OCI-LY7 (cell line): ENCODE measurements around the gene PPP1R7. TPM values are rescaled to one million over a fixed set of nuclear protein-coding genes. Genes with fewer than 3 reads are reported as not detected.

ENCODE experiments used
- BruUV-seq: library from RNA; stranded (reverse); fragments of 400-500 nt; replicated peaks from 2 replicates; lab custom pipeline; 2021; lab: Mats Ljungman, UMichigan
- CTCF ChIA-PET: fragments of 300-600 bp; sonication (Branson Sonifier 250); formaldehyde crosslinking; loops from one replicate; lab custom pipeline; 2022; ENCODE audit warnings: antibody characterized with exemption; ENCODE audit not compliant: unreplicated experiment; lab: Charles Lee
- POLR2A ChIA-PET: fragments of 300-600 bp; sonication (Branson Sonifier 250); formaldehyde crosslinking; loops from one replicate; lab custom pipeline; 2022; ENCODE audit warnings: antibody characterized with exemption; lab: Charles Lee
- DNase-seq: peaks from one replicate; pipeline ENCODE4 v3.0.0-alpha.2; 2015; ENCODE audit warnings: low spot score
- H2AFZ ChIP-seq: fragments of 200-600 bp; sonication (generic), shearing (Covaris generic); 2 replicates; pipeline ENCODE4 v1.6.1; 2014; ENCODE audit warnings: mild to moderate bottlenecking, antibody characterized with exemption, low read length, moderate library complexity
- H3K27ac ChIP-seq: fragments of 200-600 bp; sonication (generic); 2 replicates; pipeline ENCODE4 v1.5.1; 2014; ENCODE audit warnings: mixed run types, low read depth, mild to moderate bottlenecking, moderate library complexity, low read length, inconsistent platforms; ENCODE audit not compliant: poor library complexity, severe bottlenecking
- H3K36me3 ChIP-seq: fragments of 200-600 bp; sonication (generic); 2 replicates; pipeline ENCODE4 v1.6.1; 2014; ENCODE audit warnings: mild to moderate bottlenecking, antibody characterized with exemption, low read length, moderate library complexity, mixed read lengths; ENCODE audit not compliant: insufficient read depth
- H3K4me1 ChIP-seq: fragments of 200-600 bp; sonication (generic); 2 replicates; pipeline ENCODE4 v1.5.1; 2014; ENCODE audit warnings: mild to moderate bottlenecking, low read length; ENCODE audit not compliant: insufficient read depth, poor library complexity, severe bottlenecking
- H3K4me2 ChIP-seq: fragments of 200-600 bp; sonication (generic); 2 replicates; pipeline ENCODE4 v1.6.1; 2014; ENCODE audit warnings: mild to moderate bottlenecking, low read length
- H3K4me3 ChIP-seq: fragments of 200-600 bp; sonication (generic); 2 replicates; pipeline ENCODE4 v1.5.1; 2014; ENCODE audit warnings: mild to moderate bottlenecking, low read depth, low read length; ENCODE audit not compliant: poor library complexity, severe bottlenecking
- H3K79me2 ChIP-seq: fragments of 200-600 bp; sonication (generic); 2 replicates; pipeline ENCODE4 v1.6.1; 2016; ENCODE audit warnings: low read depth, mild to moderate bottlenecking, low read length, moderate library complexity, mixed read lengths; ENCODE audit not compliant: insufficient read depth
- H3K9me2 ChIP-seq: fragments of 200-600 bp; sonication (generic); 2 replicates; pipeline ENCODE4 v1.6.1; 2016; ENCODE audit warnings: mild to moderate bottlenecking, low read length, mixed read lengths; ENCODE audit not compliant: insufficient read depth
- H3K9me3 ChIP-seq: fragments of 200-600 bp; sonication (generic); 2 replicates; pipeline ENCODE4 v1.6.1; 2014; ENCODE audit warnings: mild to moderate bottlenecking, mixed run types, low read length, mixed read lengths
- H4K20me1 ChIP-seq: fragments of 200-600 bp; sonication (generic); 2 replicates; pipeline ENCODE4 v1.6.1; 2014; ENCODE audit warnings: mild to moderate bottlenecking, antibody characterized with exemption, low read length, moderate library complexity, mixed read lengths; ENCODE audit not compliant: insufficient read depth
- EZH2phosphoT487 ChIP-seq: fragments of 200-600 bp; sonication (generic); IDR thresholded peaks from 2 replicates; pipeline ENCODE4 v1.6.1; 2018; ENCODE audit warnings: low read depth, borderline replicate concordance, mild to moderate bottlenecking, mixed run types, antibody characterized with exemption, low read length, moderate library complexity, mixed read lengths
- intact Hi-C: fragments of 100-400 bp; cut with micrococcal nuclease; formaldehyde crosslinking; loops from one replicate; pipeline ENCODE4 v1.10.0; 2022; ENCODE audit not compliant: unreplicated experiment
- total RNA-seq, 2 experiments: library from RNA; depleted of rRNA in 1 of 2; stranded (reverse); fragments of >200 nt in 1 of 2; shearing (Covaris generic) in 1 of 2; gene quantifications; 2 replicates each; pipeline ENCODE4 v1.2.3, GENCODE V29; 2014 to 2022
- TF ChIP-seq, protein P1 (sequence below): fragments of 200-600 bp; sonication (generic); conservative IDR thresholded peaks from 2 replicates; pipeline ENCODE4 v1.5.1; 2014; ENCODE audit warnings: mild to moderate bottlenecking, antibody characterized with exemption, low read length, moderate library complexity, mixed read lengths

The PPP1R7 gene
- total RNA-seq, 2 experiments from 2014 or later = 46.0 to 82.0 TPM

DNA sequence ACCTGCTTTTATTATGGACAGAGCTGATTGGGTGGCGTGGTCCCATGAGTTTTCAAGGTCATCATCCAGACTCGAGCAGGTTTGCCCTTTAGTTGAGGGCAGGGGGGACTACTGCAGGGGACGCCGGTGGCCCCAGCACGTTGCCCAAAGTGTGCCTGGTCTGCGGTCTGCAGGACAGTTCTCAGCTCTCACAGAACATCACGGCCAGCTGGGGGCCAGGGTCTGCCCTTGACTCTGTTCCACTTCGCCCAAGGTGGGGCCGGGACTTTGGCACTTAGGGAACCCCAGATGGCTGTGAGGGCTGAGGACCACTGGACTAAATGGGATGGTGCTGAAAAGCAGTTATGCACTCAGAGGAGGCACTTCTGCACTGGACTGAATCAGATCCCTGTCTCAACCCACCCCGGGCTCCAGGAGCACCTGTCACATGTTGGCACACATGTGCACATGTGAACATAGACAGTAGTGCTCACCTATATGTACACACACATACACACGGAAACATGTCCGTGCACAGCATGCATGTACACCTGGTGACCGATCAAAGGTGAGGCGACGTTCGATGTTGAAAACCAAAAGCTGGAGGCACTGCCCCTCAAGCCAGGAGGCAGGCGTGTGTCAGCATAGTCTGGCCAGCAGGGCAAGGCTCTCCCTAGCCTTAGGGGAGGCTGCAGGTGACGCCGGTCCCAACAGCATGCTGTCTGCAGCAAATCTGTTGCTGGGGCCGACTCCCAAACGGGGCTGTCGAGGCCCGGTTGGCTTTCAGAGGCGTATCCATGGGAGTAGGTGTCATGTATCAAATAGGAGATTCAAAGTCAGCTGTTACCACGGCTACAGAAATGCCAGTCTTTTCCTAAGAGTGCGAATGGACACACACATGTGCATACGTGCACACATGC lies 48.4 kb downstream of the PPP1R7 start:
- Histone ChIP-seq H4K20me1 (no peaks in the 10 kb centered on the region), H3K36me3 (no peaks in the 10 kb centered on the region), H3K9me3 (no peaks in the 10 kb centered on the region), H3K27ac (no peak overlapping the region), H3K4me3 (no peak overlapping the region), H2AFZ (no peak overlapping the region), H3K9me2 (no peaks in the 10 kb centered on the region), H3K4me1 (no peaks in the 10 kb centered on the region), H3K79me2 (no peaks in the 10 kb centered on the region), H3K4me2 (no peak overlapping the region)
- CTCF ChIA-PET = interaction anchor here (1.0 kb wide), 1 partner anchor 9 kb away, joined by 5 read pairs; no protein-coding TSS in a partner anchor
- intact Hi-C loops = no loop called here
- TF ChIP-seq, protein P1, sequence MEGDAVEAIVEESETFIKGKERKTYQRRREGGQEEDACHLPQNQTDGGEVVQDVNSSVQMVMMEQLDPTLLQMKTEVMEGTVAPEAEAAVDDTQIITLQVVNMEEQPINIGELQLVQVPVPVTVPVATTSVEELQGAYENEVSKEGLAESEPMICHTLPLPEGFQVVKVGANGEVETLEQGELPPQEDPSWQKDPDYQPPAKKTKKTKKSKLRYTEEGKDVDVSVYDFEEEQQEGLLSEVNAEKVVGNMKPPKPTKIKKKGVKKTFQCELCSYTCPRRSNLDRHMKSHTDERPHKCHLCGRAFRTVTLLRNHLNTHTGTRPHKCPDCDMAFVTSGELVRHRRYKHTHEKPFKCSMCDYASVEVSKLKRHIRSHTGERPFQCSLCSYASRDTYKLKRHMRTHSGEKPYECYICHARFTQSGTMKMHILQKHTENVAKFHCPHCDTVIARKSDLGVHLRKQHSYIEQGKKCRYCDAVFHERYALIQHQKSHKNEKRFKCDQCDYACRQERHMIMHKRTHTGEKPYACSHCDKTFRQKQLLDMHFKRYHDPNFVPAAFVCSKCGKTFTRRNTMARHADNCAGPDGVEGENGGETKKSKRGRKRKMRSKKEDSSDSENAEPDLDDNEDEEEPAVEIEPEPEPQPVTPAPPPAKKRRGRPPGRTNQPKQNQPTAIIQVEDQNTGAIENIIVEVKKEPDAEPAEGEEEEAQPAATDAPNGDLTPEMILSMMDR = no peak
- no peak for TF ChIP-seq EZH2phosphoT487
- no TSS peak for BruUV-seq
- no peak for DNase-seq
- POLR2A ChIA-PET = no interaction called here

DNA sequence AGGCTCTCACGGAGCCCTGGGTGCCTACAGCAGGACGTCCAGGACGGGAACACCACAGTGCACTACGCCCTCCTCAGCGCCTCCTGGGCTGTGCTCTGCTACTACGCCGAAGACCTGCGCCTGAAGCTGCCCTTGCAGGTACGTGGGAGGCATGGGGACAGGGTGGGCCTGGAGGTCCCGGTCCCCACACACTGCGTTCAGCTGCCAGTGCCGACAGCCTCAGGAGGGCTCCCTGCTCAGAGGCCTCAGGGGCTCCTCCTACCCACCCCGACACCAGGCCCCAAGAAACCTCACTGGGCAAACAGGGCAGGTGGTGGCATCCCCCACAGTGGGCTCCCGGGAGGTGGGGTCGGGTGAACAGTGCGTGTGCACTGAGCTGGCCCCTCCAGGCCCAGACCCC lies 49.0 kb downstream of the PPP1R7 start:
- CTCF ChIA-PET = interaction anchor here (1.0 kb wide), 1 partner anchor 8 kb away, joined by 5 read pairs; no protein-coding TSS in a partner anchor

More for the DNA sequence above, 49.0 kb downstream of the PPP1R7 start:
- no peak for DNase-seq
- no peak overlapping the region for H3K4me3 ChIP-seq
- no peak overlapping the region for H3K27ac ChIP-seq
- H3K9me3 ChIP-seq = no peaks in the 10 kb centered on the region
- H3K4me2 ChIP-seq = no peak overlapping the region
- intact Hi-C loops = no loop called here
- no peaks in the 10 kb centered on the region for H3K79me2 ChIP-seq
- BruUV-seq = no TSS peak
- H3K9me2 ChIP-seq = no peaks in the 10 kb centered on the region
- no peak overlapping the region for H2AFZ ChIP-seq
- H3K4me1 ChIP-seq = no peaks in the 10 kb centered on the region
- no peak for TF ChIP-seq EZH2phosphoT487
- TF ChIP-seq, protein P1 = no peak
- H3K36me3 ChIP-seq = no peaks in the 10 kb centered on the region
- POLR2A ChIA-PET = no interaction called here
- H4K20me1 ChIP-seq = no peaks in the 10 kb centered on the region
